ENCODE results near the gene OR7G1.

DNA sequence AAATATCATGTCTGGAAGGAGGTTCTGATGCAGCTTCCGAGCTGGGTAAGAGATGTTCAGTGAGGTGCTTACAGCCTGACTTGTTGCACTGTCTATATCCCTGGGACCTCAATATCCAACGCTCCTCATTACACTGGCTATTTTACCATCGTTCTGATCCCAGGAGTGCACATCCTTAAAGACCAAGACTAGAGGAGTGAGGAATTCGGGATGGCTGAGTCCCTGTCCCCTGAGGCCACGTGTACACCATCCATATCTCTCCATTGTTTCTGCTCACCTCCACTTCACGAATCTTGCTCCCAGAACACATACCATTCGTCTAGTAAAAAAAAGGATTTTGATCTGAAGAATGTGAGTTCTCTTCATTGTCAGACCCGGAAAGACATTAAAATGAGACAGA, 8.2 kb downstream of the OR7G1 start, which contains the start of gene OR7G2:
- TF ChIP-seq, protein P1, sequence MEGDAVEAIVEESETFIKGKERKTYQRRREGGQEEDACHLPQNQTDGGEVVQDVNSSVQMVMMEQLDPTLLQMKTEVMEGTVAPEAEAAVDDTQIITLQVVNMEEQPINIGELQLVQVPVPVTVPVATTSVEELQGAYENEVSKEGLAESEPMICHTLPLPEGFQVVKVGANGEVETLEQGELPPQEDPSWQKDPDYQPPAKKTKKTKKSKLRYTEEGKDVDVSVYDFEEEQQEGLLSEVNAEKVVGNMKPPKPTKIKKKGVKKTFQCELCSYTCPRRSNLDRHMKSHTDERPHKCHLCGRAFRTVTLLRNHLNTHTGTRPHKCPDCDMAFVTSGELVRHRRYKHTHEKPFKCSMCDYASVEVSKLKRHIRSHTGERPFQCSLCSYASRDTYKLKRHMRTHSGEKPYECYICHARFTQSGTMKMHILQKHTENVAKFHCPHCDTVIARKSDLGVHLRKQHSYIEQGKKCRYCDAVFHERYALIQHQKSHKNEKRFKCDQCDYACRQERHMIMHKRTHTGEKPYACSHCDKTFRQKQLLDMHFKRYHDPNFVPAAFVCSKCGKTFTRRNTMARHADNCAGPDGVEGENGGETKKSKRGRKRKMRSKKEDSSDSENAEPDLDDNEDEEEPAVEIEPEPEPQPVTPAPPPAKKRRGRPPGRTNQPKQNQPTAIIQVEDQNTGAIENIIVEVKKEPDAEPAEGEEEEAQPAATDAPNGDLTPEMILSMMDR (conservative IDR thresholded peaks at IDR 0.05 in 1 of 2, IDR thresholded peaks at IDR 0.05 in 1 of 2; ENCODE audit: low read depth in 1 of 2, low read length in 2 of 2): no peak
- no peak for TF ChIP-seq EZH2 (IDR thresholded peaks at IDR 0.05; ENCODE audit: low read length, missing control alignments)

Measured in fibroblast of lung (primary cell).